ENCODE data around the gene MMD2. TPM values are rescaled to one million over a fixed set of nuclear protein-coding genes. Genes with fewer than 3 reads are reported as not detected.
"Not testable (repeated sequence)": the region's sequence is repeated elsewhere in the genome, so short reads cannot be mapped to it uniquely, and the experiment has no call there.

Gene MMD2
- total RNA-seq, 2 donors from 2014 or later: not detected

GRCh38 chr7:4906682-4907081, 52.3 kb downstream of the MMD2 start:
- Mint-ChIP-seq H3K27ac (no peak overlapping the region), H3K4me1 (ENCODE audit: low read depth) (no peaks in the 10 kb centered on the region), H3K27me3 (ENCODE audit: low read depth) (no peaks in the 10 kb centered on the region), H3K36me3 (ENCODE audit: insufficient read depth in 2 of 2) (no peaks in the 10 kb centered on the region), H3K9me3 (no peaks in the 10 kb centered on the region), H3K4me3 (no peak overlapping the region)
- ATAC-seq (replicated peaks in 1 of 2) (no peak), DNase-seq (no peak)

GRCh38 chr7:4905171-4905570, 53.8 kb downstream of the MMD2 start:
- H3K27ac Mint-ChIP-seq: no peak overlapping the region
- ATAC-seq (replicated peaks in 1 of 2) (no peak), DNase-seq (no peak)
- peaks cover under 1% of the 10 kb centered on the region for H3K27me3 Mint-ChIP-seq (ENCODE audit: low read depth)
- no peak overlapping the region for H3K4me3 Mint-ChIP-seq
- H3K4me1 Mint-ChIP-seq (ENCODE audit: low read depth): no peaks in the 10 kb centered on the region
- H3K36me3 Mint-ChIP-seq (ENCODE audit: insufficient read depth in 2 of 2): no peaks in the 10 kb centered on the region
- H3K9me3 Mint-ChIP-seq: no peaks in the 10 kb centered on the region

DNA sequence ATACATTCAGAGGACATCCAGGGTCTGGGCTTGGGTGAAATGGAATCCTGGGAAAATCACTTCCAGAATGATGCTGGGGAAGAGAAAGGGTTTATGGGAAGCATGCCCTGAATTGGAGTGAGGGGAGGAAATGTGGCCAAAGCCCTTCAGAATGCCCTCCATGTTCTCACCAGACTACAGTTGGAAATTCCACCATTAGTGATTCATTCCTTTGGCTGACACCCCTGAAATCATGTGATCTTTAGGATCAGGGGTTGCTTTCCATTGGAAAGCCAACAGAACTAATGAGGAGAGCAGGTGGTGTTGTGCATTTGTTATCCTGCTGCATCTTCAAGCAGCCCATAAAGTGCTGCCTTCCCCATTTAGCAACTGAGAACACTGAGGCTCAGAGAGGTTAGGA, 54.6 kb downstream of the MMD2 start:
- no peak overlapping the region for H3K4me3 Mint-ChIP-seq
- ATAC-seq (replicated peaks in 1 of 2) (no peak), DNase-seq (no peak)
- no peaks in the 10 kb centered on the region for H3K36me3 Mint-ChIP-seq (ENCODE audit: insufficient read depth in 2 of 2)
- H3K4me1 Mint-ChIP-seq (ENCODE audit: low read depth): no peaks in the 10 kb centered on the region
- H3K27ac Mint-ChIP-seq: no peak overlapping the region
- H3K27me3 Mint-ChIP-seq (ENCODE audit: low read depth): peaks cover 7% of the 10 kb centered on the region
- no peaks in the 10 kb centered on the region for H3K9me3 Mint-ChIP-seq

- no peak for DNase-seq
- Mint-ChIP-seq H3K4me1 (ENCODE audit: low read depth) (no peaks in the 10 kb centered on the region), H3K9me3 (peaks cover 0 to 4% of the 10 kb centered on the region in 2 donors), H3K4me3 (no peak overlapping the region), H3K36me3 (ENCODE audit: insufficient read depth in 2 of 2) (no peaks in the 10 kb centered on the region), H3K27ac (no peak overlapping the region), H3K27me3 (ENCODE audit: low read depth) (peaks cover 7% of the 10 kb centered on the region)
- no peak for ATAC-seq (replicated peaks in 1 of 2)
These were observed 63.2 kb downstream of the MMD2 start for GRCh38 chr7:4895766-4896165.

DNA sequence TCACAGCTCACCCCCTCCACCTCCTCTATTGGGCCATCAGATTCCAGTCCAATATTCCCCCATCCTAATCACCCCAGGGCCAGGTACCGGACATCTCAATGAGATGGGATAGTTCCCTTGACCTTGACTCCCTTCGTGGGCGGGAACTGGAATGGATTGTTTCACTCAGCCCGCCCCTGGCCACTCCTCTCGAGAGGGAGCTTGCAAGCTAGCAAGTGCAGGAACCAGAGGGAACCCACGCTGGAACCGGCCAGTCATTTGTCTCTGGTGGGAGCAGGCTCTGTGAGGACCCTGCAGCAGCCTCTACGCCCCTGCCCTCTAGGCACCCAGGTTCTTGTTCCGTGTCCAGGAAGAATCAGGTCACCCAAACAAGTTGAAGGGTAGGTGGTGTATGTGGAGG, 64.5 kb downstream of the MMD2 start:
- no peak for ATAC-seq (replicated peaks in 1 of 2)
- DNase-seq: no peak
- Mint-ChIP-seq H3K4me3 (no peak overlapping the region), H3K4me1 (ENCODE audit: low read depth) (no peaks in the 10 kb centered on the region), H3K9me3 (peaks cover 0 to 4% of the 10 kb centered on the region in 2 donors), H3K27me3 (ENCODE audit: low read depth) (peaks cover under 1% of the 10 kb centered on the region), H3K27ac (no peak overlapping the region), H3K36me3 (ENCODE audit: insufficient read depth in 2 of 2) (no peaks in the 10 kb centered on the region)

DNA sequence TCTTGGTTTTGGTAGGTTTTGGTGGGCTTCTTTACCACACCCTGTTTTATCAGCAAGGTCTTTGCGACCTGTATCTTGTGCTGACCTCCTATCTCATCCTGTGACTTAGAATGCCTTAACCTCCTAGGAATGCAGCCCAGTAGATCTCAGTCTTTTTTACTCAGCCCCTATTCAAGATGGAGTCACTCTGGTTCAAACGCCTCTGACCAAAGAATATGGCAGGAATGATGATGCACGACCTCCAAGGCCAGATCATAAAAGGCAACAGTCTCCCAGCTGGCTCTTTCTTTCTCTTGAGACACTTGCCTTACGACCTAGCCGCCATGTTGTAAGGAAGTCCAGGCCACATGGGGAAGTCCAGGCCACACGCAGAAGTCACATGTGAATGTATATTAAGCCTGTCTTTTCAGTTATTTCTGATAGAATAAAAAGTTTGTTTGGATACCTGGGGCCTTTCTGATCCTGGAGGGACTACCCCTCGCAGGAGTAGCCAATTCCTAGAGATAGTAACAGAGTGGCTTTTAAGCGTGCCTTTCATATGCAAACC, 65.0 kb downstream of the MMD2 start:
- Mint-ChIP-seq H3K27ac (no peak overlapping the region), H3K9me3 (peaks cover 0 to 4% of the 10 kb centered on the region in 2 donors), H3K4me1 (ENCODE audit: low read depth) (no peaks in the 10 kb centered on the region), H3K36me3 (ENCODE audit: insufficient read depth in 2 of 2) (no peaks in the 10 kb centered on the region), H3K27me3 (ENCODE audit: low read depth) (no peaks in the 10 kb centered on the region), H3K4me3 (no peak overlapping the region)
- ATAC-seq (replicated peaks in 1 of 2) (no peak), DNase-seq (no peak)

GRCh38 chr7:4893188-4893587, 65.8 kb downstream of the MMD2 start:
- not testable (repeated sequence) for H3K27ac Mint-ChIP-seq; ATAC-seq (replicated peaks in 1 of 2); H3K9me3 Mint-ChIP-seq; H3K4me3 Mint-ChIP-seq; DNase-seq; H3K4me1 Mint-ChIP-seq (ENCODE audit: low read depth); H3K27me3 Mint-ChIP-seq (ENCODE audit: low read depth); H3K36me3 Mint-ChIP-seq (ENCODE audit: insufficient read depth in 2 of 2)

GRCh38 chr7:4891522-4891921, 67.5 kb downstream of the MMD2 start:
- not testable (repeated sequence) for H3K9me3 Mint-ChIP-seq; H3K4me3 Mint-ChIP-seq; ATAC-seq (replicated peaks in 1 of 2); H3K27me3 Mint-ChIP-seq (ENCODE audit: low read depth); H3K36me3 Mint-ChIP-seq (ENCODE audit: insufficient read depth in 2 of 2); H3K4me1 Mint-ChIP-seq (ENCODE audit: low read depth); DNase-seq
- peak overlapping the region; percentile 89 for H3K27ac Mint-ChIP-seq

DNA sequence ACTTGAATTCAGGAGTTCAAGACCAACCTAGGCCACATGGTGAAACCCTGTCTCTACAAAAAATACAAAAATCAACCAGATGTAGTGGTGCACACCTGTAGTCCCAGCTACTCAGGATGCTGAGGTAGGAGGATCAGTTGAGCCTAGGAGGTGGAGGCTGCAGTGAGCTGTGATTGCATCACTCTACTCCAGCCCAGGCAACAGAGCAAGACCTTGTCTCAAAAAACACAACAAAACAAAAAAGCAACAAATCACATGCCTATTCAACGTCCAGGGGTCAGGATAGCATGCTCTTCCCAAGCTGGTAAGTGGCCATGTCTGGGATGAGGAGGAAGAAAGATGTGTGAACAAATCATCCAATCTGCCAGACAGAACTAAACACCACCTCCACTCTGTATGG, 69.3 kb downstream of the MMD2 start:
- H3K4me1 Mint-ChIP-seq (ENCODE audit: low read depth): no peaks in the 10 kb centered on the region
- no peak overlapping the region for H3K27ac Mint-ChIP-seq
- H3K9me3 Mint-ChIP-seq: peaks cover 0 to 4% of the 10 kb centered on the region in 2 donors
- DNase-seq: no peak
- H3K4me3 Mint-ChIP-seq: no peak overlapping the region
- ATAC-seq (replicated peaks in 1 of 2): no peak
- H3K36me3 Mint-ChIP-seq (ENCODE audit: insufficient read depth in 2 of 2): no peaks in the 10 kb centered on the region
- H3K27me3 Mint-ChIP-seq (ENCODE audit: low read depth): peaks cover 8% of the 10 kb centered on the region

DNA sequence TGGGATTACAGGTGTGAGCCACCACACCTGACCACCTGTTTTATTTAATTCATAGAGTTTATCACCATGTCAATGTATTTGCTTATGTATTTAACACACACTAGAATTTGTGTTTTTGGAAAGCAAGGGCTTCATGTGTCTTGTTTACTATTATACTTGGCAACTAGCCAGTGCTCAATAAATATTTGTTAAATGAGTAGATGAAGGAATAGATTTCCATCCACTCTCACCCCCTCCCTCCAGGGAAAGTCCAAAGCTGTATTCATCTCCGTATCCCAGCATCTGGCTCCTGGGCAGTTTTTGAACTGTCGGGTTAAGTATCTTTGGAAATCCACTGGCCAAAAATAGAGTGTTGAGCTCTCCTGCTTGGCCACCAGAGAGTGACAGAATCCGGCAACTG, 70.8 kb downstream of the MMD2 start:
- Mint-ChIP-seq H3K36me3 (ENCODE audit: insufficient read depth in 2 of 2) (no peaks in the 10 kb centered on the region), H3K4me1 (ENCODE audit: low read depth) (no peaks in the 10 kb centered on the region), H3K4me3 (no peak overlapping the region), H3K27me3 (ENCODE audit: low read depth) (peaks cover 8% of the 10 kb centered on the region), H3K9me3 (no peaks in the 10 kb centered on the region), H3K27ac (no peak overlapping the region)
- ATAC-seq (replicated peaks in 1 of 2) (no peak), DNase-seq (no peak)

GRCh38 chr7:4886671-4887070, 72.3 kb downstream of the MMD2 start:
- Mint-ChIP-seq H3K36me3 (ENCODE audit: insufficient read depth in 2 of 2) (no peaks in the 10 kb centered on the region), H3K4me1 (ENCODE audit: low read depth) (peaks cover 10% of the 10 kb centered on the region), H3K27me3 (ENCODE audit: low read depth) (peaks cover 20% of the 10 kb centered on the region), H3K27ac (no peak overlapping the region), H3K4me3 (no peak overlapping the region), H3K9me3 (no peaks in the 10 kb centered on the region)
- ATAC-seq (replicated peaks in 1 of 2) (no peak), DNase-seq (no peak)

DNA sequence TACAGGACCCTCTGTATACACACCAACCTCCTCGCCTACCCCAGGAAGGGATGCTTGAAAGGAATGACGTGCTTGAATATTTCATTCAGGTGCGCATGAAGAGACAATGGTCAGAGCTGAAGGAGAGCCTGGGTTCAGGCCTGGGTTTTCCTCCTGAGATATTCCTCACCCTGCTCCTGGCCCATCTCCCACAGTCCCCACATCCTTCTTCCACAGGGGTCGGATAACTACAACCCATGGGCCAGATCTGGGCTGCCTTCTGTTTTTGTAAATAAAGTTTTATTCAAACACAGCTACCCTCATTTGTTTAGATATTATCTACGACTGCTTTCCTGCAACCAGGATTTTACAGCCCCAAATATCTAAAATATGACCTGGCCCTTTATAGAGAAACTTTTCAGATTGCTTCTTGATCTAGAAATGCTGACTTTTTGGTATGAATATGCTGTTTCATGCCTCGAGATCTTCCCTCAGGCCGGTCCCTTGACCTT, 73.6 kb downstream of the MMD2 start:
- Mint-ChIP-seq H3K4me3 (no peak overlapping the region), H3K27me3 (ENCODE audit: low read depth) (peaks cover 25% of the 10 kb centered on the region), H3K4me1 (ENCODE audit: low read depth) (peaks cover 10% of the 10 kb centered on the region), H3K27ac (no peak overlapping the region), H3K9me3 (no peaks in the 10 kb centered on the region), H3K36me3 (ENCODE audit: insufficient read depth in 2 of 2) (no peaks in the 10 kb centered on the region)
- no peak for ATAC-seq (replicated peaks in 1 of 2)
- no peak for DNase-seq

- DNase-seq (no peak), ATAC-seq (replicated peaks in 1 of 2) (no peak)
- no peaks in the 10 kb centered on the region for H3K9me3 Mint-ChIP-seq
- no peak overlapping the region for H3K4me3 Mint-ChIP-seq
- H3K27ac Mint-ChIP-seq: no peak overlapping the region
- no peaks in the 10 kb centered on the region for H3K36me3 Mint-ChIP-seq (ENCODE audit: insufficient read depth in 2 of 2)
- peaks cover 26% of the 10 kb centered on the region for H3K27me3 Mint-ChIP-seq (ENCODE audit: low read depth)
- H3K4me1 Mint-ChIP-seq (ENCODE audit: low read depth): peaks cover 10% of the 10 kb centered on the region
These were observed 74.8 kb downstream of the MMD2 start for GRCh38 chr7:4884164-4884563.

DNA sequence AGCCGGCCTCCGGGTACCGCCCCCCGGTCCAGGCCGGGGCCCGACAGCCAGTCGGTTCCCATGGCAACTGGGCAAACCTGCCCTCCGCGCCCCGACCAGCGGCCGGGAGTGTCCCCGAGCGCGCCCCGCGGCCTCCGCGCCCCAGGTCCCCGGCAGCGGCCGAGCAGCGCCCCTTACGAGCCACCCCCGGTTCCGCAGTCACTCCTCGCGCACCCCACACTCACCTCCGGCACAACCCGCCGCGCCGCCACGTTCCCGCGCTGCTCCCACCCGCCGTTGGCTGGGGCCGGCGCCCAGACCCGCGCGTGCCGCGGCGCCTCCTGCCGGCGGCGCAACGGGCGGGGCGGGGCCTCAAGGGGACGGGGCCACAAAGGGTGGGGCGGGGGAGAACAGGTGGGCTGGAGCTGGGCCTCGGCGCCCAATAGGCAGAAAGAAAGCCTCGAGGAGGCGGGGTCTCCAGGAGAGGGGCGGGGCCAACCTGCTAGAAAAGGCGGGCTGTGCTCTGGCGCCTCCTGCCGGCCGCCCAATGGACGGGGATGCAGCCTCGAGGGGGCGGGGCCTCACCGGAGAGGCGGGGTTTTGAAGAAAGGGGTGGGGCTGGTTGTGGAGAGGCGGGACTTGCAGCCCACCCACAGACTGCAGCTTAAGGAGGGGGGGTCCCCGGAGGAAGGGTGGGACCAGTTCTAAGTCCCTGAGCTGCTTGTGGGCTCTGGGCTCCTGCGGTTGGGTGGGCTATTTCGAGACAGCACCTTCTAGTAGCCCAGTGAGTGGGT, 75.4 kb downstream of the MMD2 start, which contains the start of gene RADIL:
TSS of gene RADIL (minus strand) at position 345 of the 773 bp plus-strand sequence. CDS start 5,577 bp downstream, outside the sequence.
- H3K4me3 Mint-ChIP-seq: peak within 1 kb of the TSS; percentile 76 to 77
- no peaks in the 10 kb centered on the region for H3K36me3 Mint-ChIP-seq (ENCODE audit: insufficient read depth in 2 of 2)
- DNase-seq (peak; percentile 95 to 96), ATAC-seq (replicated peaks in 1 of 2) (peak; percentile 98)
- H3K9me3 Mint-ChIP-seq: no peaks in the 10 kb centered on the region
- peaks cover 26% of the 10 kb centered on the region for H3K27me3 Mint-ChIP-seq (ENCODE audit: low read depth)
- H3K27ac Mint-ChIP-seq: no peak within 1 kb of the TSS
- peaks cover 10% of the 10 kb centered on the region for H3K4me1 Mint-ChIP-seq (ENCODE audit: low read depth)
